HepG2 (cell line): Measurements from ENCODE around the gene TXNDC16. TPM values are rescaled to one million over a fixed set of nuclear protein-coding genes. Genes with fewer than 3 reads are reported as not detected.

Experiments used
- ATAC-seq: fragments of 200-7000 bp; cut with Tn5 transposase; 3 replicates; pipeline ENCODE4 v1.9.1; 2020; ENCODE audit warnings: mild to moderate bottlenecking, moderate library complexity
- BruUV-seq: library from RNA; stranded (reverse); fragments of 400-500 nt; replicated peaks from 2 replicates; lab custom pipeline; 2021; lab: Mats Ljungman, UMichigan
- CTCF ChIA-PET: fragments of 300-600 bp; formaldehyde crosslinking; extraction: SDS; loops from one replicate; lab custom pipeline; 2021; ENCODE audit warnings: low total read pairs, inconsistent platforms, low intra/inter-chr PET ratio; lab: Yijun Ruan, JAX
- POLR2A ChIA-PET: fragments of 350-600 bp; sonication (Branson Sonifier 250); formaldehyde crosslinking; loops from one replicate; lab custom pipeline; 2020; ENCODE audit warnings: antibody characterized with exemption, inconsistent platforms; lab: Yijun Ruan, JAX
- DNase-seq: peaks from one replicate; pipeline ENCODE4 v3.0.0-alpha.2; 2015; ENCODE audit warnings: low spot score
- FAIRE-seq: peaks from 3 replicates; lab custom pipeline; 2011; peaks lifted over from hg19 to GRCh38; lab: Jason Lieb, UNC
- H2AFZ ChIP-seq: one replicate; pipeline ENCODE4 v1.6.1; 2011; ENCODE audit warnings: low read length, inconsistent platforms
- H3K27ac ChIP-seq: fragments of 300-600 bp; 3 replicates; pipeline ENCODE4 v1.8.0; 2011; ENCODE audit warnings: mixed run types, mild to moderate bottlenecking, mixed read lengths, low read length, inconsistent platforms; ENCODE audit not compliant: insufficient read depth; ENCODE audit errors: extremely low read length
- H3K27me3 ChIP-seq, 2 experiments: fragments of 200-600 bp in 1 of 2; 2 replicates in 1 of 2; 3 replicates in 1 of 2; pipeline versions ENCODE4 v1.6.0 to v1.8.0; 2011; ENCODE audit warnings: low read length in 2 of 2, mild to moderate bottlenecking in 2 of 2, moderate library complexity in 2 of 2, inconsistent platforms in 1 of 2; ENCODE audit not compliant: insufficient read depth in 2 of 2, control insufficient read depth in 1 of 2
- H3K36me3 ChIP-seq, 2 experiments: fragments of 200-600 bp in 1 of 2; replicated peaks in 1 of 2; 2 replicates in 1 of 2; 3 replicates in 1 of 2; pipeline versions ENCODE4 v1.5.1 to v1.8.0; 2011; ENCODE audit warnings: low read length in 2 of 2, inconsistent platforms in 1 of 2; ENCODE audit not compliant: insufficient read depth in 2 of 2, control insufficient read depth in 1 of 2
- H3K4me1 ChIP-seq: 2 replicates; pipeline ENCODE4 v1.5.1; 2012; ENCODE audit warnings: low read length, inconsistent platforms; ENCODE audit not compliant: insufficient read depth
- H3K4me2 ChIP-seq: 2 replicates; pipeline ENCODE4 v1.6.0; 2011; ENCODE audit warnings: low read depth, low read length, inconsistent platforms
- H3K4me3 ChIP-seq, 3 experiments: fragments of 200-600 bp in 1 of 3; sonication (generic), shearing (Covaris generic) in 1 of 3; replicated peaks in 1 of 3; 2 replicates each; pipeline ENCODE4 v1.5.1; 2011 to 2016; ENCODE audit warnings: low read length in 3 of 3, inconsistent platforms in 2 of 3, low read depth in 2 of 3, mild to moderate bottlenecking in 2 of 3, control low read depth in 1 of 3, mixed read lengths in 1 of 3; ENCODE audit not compliant: insufficient read depth in 1 of 3
- H3K79me2 ChIP-seq: one replicate; pipeline ENCODE4 v1.6.1; 2011; ENCODE audit warnings: low read length, inconsistent platforms; ENCODE audit not compliant: insufficient read depth
- H3K9ac ChIP-seq: 2 replicates; pipeline ENCODE4 v1.6.0; 2011; ENCODE audit warnings: mild to moderate bottlenecking, low read depth, low read length, inconsistent platforms; ENCODE audit not compliant: insufficient read depth
- H3K9me3 ChIP-seq: 2 replicates; pipeline ENCODE4 v1.5.1; 2012; ENCODE audit warnings: mild to moderate bottlenecking, low read length
- H4K20me1 ChIP-seq: 2 replicates; pipeline ENCODE4 v1.6.0; 2011; ENCODE audit warnings: inconsistent platforms, mild to moderate bottlenecking, low read length, moderate library complexity; ENCODE audit not compliant: insufficient read depth
- ATRX ChIP-seq: sonication (generic); formaldehyde crosslinking; IDR thresholded peaks from 2 replicates; pipeline ENCODE4 v1.4.0; 2020; ENCODE audit warnings: missing genetic modification reagents, borderline replicate concordance
- CCDC6 ChIP-seq: sonication (generic); formaldehyde crosslinking; IDR thresholded peaks from 2 replicates; pipeline ENCODE4 v1.8.1; 2022; ENCODE audit warnings: mild to moderate bottlenecking, missing genetic modification reagents, moderate library complexity
- E2F1 ChIP-seq: sonication (generic); formaldehyde crosslinking; IDR thresholded peaks from 2 replicates; pipeline ENCODE4 v1.5.0; 2020; ENCODE audit warnings: missing genetic modification reagents
- MAZ ChIP-seq, 2 experiments: sonication (generic) in 1 of 2; formaldehyde crosslinking in 1 of 2; IDR thresholded peaks; 2 replicates each; pipeline versions ENCODE4 v1.5.0 to v1.6.1; 2012 to 2020; ENCODE audit warnings: low read depth in 2 of 2, mild to moderate bottlenecking in 2 of 2, borderline replicate concordance in 1 of 2, improper control_type of control experiment in 1 of 2, low read length in 1 of 2, missing genetic modification reagents in 1 of 2, moderate library complexity in 1 of 2
- MYPOP ChIP-seq: sonication (generic); formaldehyde crosslinking; IDR thresholded peaks from 2 replicates; pipeline ENCODE4 v1.8.1; 2023; ENCODE audit warnings: mild to moderate bottlenecking, moderate library complexity, missing genetic modification reagents
- NR2F1 ChIP-seq, 2 experiments: fragments of 450-650 bp in 1 of 2; formaldehyde crosslinking in 1 of 2; IDR thresholded peaks; 2 replicates each; pipeline versions ENCODE4 v1.5.0 to v1.6.1; 2016 to 2020; ENCODE audit warnings: mild to moderate bottlenecking in 1 of 2, missing compliant biosample characterization in 1 of 2, missing genetic modification reagents in 1 of 2, moderate library complexity in 1 of 2
- ONECUT2 ChIP-seq: sonication (generic); formaldehyde crosslinking; IDR thresholded peaks from 2 replicates; pipeline ENCODE4 v1.4.0; 2020; ENCODE audit warnings: missing genetic modification reagents
- PRDM4 ChIP-seq: sonication (generic); formaldehyde crosslinking; IDR thresholded peaks from 2 replicates; pipeline ENCODE4 v1.9.0; 2021; ENCODE audit warnings: missing genetic modification reagents, borderline replicate concordance
- SRY ChIP-seq: sonication (generic); formaldehyde crosslinking; IDR thresholded peaks from 2 replicates; pipeline ENCODE4 v1.8.0; 2022; ENCODE audit warnings: mild to moderate bottlenecking, missing genetic modification reagents
- TBP ChIP-seq: sonication (generic); formaldehyde crosslinking; IDR thresholded peaks from 2 replicates; pipeline ENCODE4 v1.5.0; 2020; ENCODE audit warnings: missing genetic modification reagents
- ZBTB46 ChIP-seq: sonication (generic); formaldehyde crosslinking; IDR thresholded peaks from 2 replicates; pipeline ENCODE4 v1.4.0; 2020; ENCODE audit warnings: mild to moderate bottlenecking, missing genetic modification reagents, borderline replicate concordance
- ZFP37 ChIP-seq: sonication (generic); formaldehyde crosslinking; IDR thresholded peaks from 2 replicates; pipeline ENCODE4 v1.4.0; 2020; ENCODE audit warnings: missing genetic modification reagents, borderline replicate concordance
- ZFP90 ChIP-seq: sonication (generic); formaldehyde crosslinking; IDR thresholded peaks from 2 replicates; pipeline ENCODE4 v1.8.0; 2022; ENCODE audit warnings: missing genetic modification reagents, mild to moderate bottlenecking, inconsistent platforms, borderline replicate concordance
- ZNF12 ChIP-seq: sonication (generic); formaldehyde crosslinking; IDR thresholded peaks from 2 replicates; pipeline ENCODE4 v1.5.0; 2020; ENCODE audit warnings: missing genetic modification reagents
- ZNF3 ChIP-seq: IDR thresholded peaks from 2 replicates; pipeline ENCODE4 v1.7.0; 2017; ENCODE audit warnings: inconsistent platforms
- ZNF772 ChIP-seq: sonication (generic); formaldehyde crosslinking; IDR thresholded peaks from 2 replicates; pipeline ENCODE4 v1.5.0; 2020; ENCODE audit warnings: mild to moderate bottlenecking, missing genetic modification reagents
- WGBS: methylation state at CpG from one replicate; pipeline ENCODE4 v1.1.6; 2017; ENCODE audit warnings: low lambda C conversion rate; 5-methylcytosine and 5-hydroxymethylcytosine counted together
- in situ Hi-C: cut with HindIII; loops from 2 replicates; pipeline ENCODE4 v1.10.0; 2017; ENCODE audit warnings: low pct_unique_long_range_greater_than_20kb; ENCODE audit not compliant: extremely low pct_ligation_motif_present
- intact Hi-C: fragments of 100-400 bp; cut with micrococcal nuclease; formaldehyde crosslinking; loops from one replicate; pipeline ENCODE4 v1.10.0; 2022; ENCODE audit not compliant: unreplicated experiment
- polyA plus RNA-seq, 8 experiments: library from polyadenylated mRNA; depleted of rRNA in 3 of 8; stranded (reverse) in 7 of 8; unstranded in 1 of 8; fragments of >200 nt; fragmentation: Illumina TruSeq in 4 of 8; extraction: Trizol in 4 of 8; gene quantifications; 2 replicates each; pipeline versions ENCODE4 v1.2.1 to v1.2.3, GENCODE V29; 2011 to 2016; ENCODE audit warnings: low read depth in 4 of 8, missing spikeins in 1 of 8, mixed read lengths in 1 of 8; ENCODE audit not compliant: insufficient read depth in 1 of 8
- total RNA-seq, 5 experiments: library from RNA; depleted of rRNA; stranded (reverse); fragments of >200 nt; fragmentation: Illumina TruSeq; extraction: Trizol; gene quantifications; 2 replicates each; pipeline ENCODE4 v1.2.3, GENCODE V29; 2016; ENCODE audit warnings: low read depth in 1 of 5

Gene TXNDC16
- total and polyA plus RNA-seq, 2 of the 13 experiments (the other 11 are each of a cell fraction or from before 2014, with no cell fraction given), result 4.6 to 6.2 TPM

- TF ChIP-seq E2F1 (no peak), NR2F1 (CRISPR knock-in tag; IDR thresholded peaks at IDR 0.05) (no peak)
Observed at GRCh38 chr14:52400846-52401245, 151.5 kb downstream of the TXNDC16 start (continued).

GRCh38 chr14:52399921-52400595, 152.2 kb downstream of the TXNDC16 start:
- ATAC-seq, result peak; percentile 67
- POLR2A ChIA-PET, result no interaction called here
- no peaks in the 10 kb centered on the region; a peak in 1 of 5 replicates for H3K27me3 ChIP-seq
- DNase-seq, result no peak
- no peaks in the 10 kb centered on the region for H3K36me3 ChIP-seq
- WGBS, result 4% methylated on average over 6 of the region's 8 CpGs
- H3K4me2 ChIP-seq, result peak overlapping the region; percentile 18; the same call in 1 of the 2 replicates
- H2AFZ ChIP-seq, result no peak overlapping the region
- no TSS peak for BruUV-seq
- H3K4me3 ChIP-seq, result no peak overlapping the region
- intact Hi-C loops, result no loop called here
- no peaks in the 10 kb centered on the region for H4K20me1 ChIP-seq
- CTCF ChIA-PET, result no interaction called here
- H3K9ac ChIP-seq, result no peak overlapping the region
- H3K27ac ChIP-seq, result no peak overlapping the region
- 0 out of 2 replicates have a peak, but pooled peaks cover 5% of the 10 kb centered on the region for H3K4me1 ChIP-seq
- peak; percentile 26 for FAIRE-seq
- in situ Hi-C loops, result no loop called here
- no peaks in the 10 kb centered on the region for H3K9me3 ChIP-seq
- no peaks in the 10 kb centered on the region for H3K79me2 ChIP-seq
- no peak for TF ChIP-seq MYPOP (CRISPR knock-in tag)
- TF ChIP-seq ZNF12 (CRISPR knock-in tag), result no peak
- TF ChIP-seq PRDM4 (CRISPR knock-in tag), result no peak
- no peak for TF ChIP-seq CCDC6 (CRISPR knock-in tag)
- no peak for TF ChIP-seq ZFP37 (CRISPR knock-in tag)
- TF ChIP-seq ZNF3 (CRISPR knock-in tag), result no peak
- TF ChIP-seq ONECUT2, result no peak
- no peak for TF ChIP-seq ZBTB46
- no peak for TF ChIP-seq SRY
- TF ChIP-seq ZNF772 (CRISPR knock-in tag), result no peak
- no peak for TF ChIP-seq MAZ (IDR thresholded peaks at IDR 0.05; ENCODE audit: borderline replicate concordance, low read depth, low read length)
- TF ChIP-seq MAZ (CRISPR knock-in tag; IDR thresholded peaks at IDR 0.05; ENCODE audit: low read depth), result no peak
- TF ChIP-seq ATRX (CRISPR knock-in tag), result no peak
- TF ChIP-seq TBP (CRISPR knock-in tag), result no peak
- no peak for TF ChIP-seq ZFP90
